ENCODE measurements around the gene TXNDC5. TPM values are rescaled to one million over a fixed set of nuclear protein-coding genes. Genes with fewer than 3 reads are reported as not detected.

Gene TXNDC5
- total and polyA plus RNA-seq, 2 experiments from 2014 or later: 42.9 to 210 TPM

GRCh38 chr6:7832904-7833750, 77.5 kb downstream of the TXNDC5 start (continued):
- no peak for TF ChIP-seq CTCF (conservative IDR thresholded peaks at IDR 0.05; ENCODE audit: low read depth in 2 of 2)

Other genes starting within 250 kb of the TXNDC5 start
- 2.8 and 3.1 TPM in 2 replicates for gene BMP6, start 184.7 kb downstream of the TXNDC5 start, total RNA-seq (2014; rRNA removed; shearing (Covaris generic))
- gene BMP6, start 184.7 kb downstream of the TXNDC5 start, polyA plus RNA-seq (2016; fragmentation: Nextera tagmentation; extraction: Ambion mirVana): 0.56 and 0.84 TPM in 2 replicates
- 14.9 and 17.3 TPM in 2 replicates for gene BLOC1S5, start 153.6 kb upstream of the TXNDC5 start, total RNA-seq (2014; rRNA removed; shearing (Covaris generic))
- 16.6 and 19.3 TPM in 2 replicates for gene BLOC1S5, start 153.6 kb upstream of the TXNDC5 start, polyA plus RNA-seq (2016; fragmentation: Nextera tagmentation; extraction: Ambion mirVana)
- 196 and 317 TPM in 2 replicates for gene EEF1E1, start 191.8 kb upstream of the TXNDC5 start, total RNA-seq (2014; rRNA removed; shearing (Covaris generic))
- gene EEF1E1, start 191.8 kb upstream of the TXNDC5 start, polyA plus RNA-seq (2016; fragmentation: Nextera tagmentation; extraction: Ambion mirVana): 273 and 298 TPM in 2 replicates

Data from GM23338 (cell line).